Kidney (tissue), 14 donors: ENCODE measurements around the gene TFR2. TPM values are rescaled to one million over a fixed set of nuclear protein-coding genes. Genes with fewer than 3 reads are reported as not detected.

ENCODE experiments used
- DNase-seq, 5 donors: peaks; one replicate each; pipeline ENCODE4 v3.0.0-alpha.2; 2013 to 2020
- FAIRE-seq: peaks from 2 replicates; lab custom pipeline; 2012; peaks lifted over from hg19 to GRCh38; lab: Jason Lieb, UNC
- H3K27ac ChIP-seq, 2 donors: one replicate each; pipeline ENCODE4 v1.7.0; 2013; ENCODE audit warnings: low read depth in 2 of 2, low read length in 2 of 2, inconsistent platforms in 1 of 2
- H3K27me3 ChIP-seq: one replicate; pipeline ENCODE4 v1.7.1; 2013; ENCODE audit warnings: low read length, inconsistent platforms; ENCODE audit not compliant: control insufficient read depth, insufficient read depth
- H3K36me3 ChIP-seq, 3 donors: one replicate each; pipeline versions ENCODE4 v1.7.0 to v1.7.1; 2013; ENCODE audit warnings: low read length in 3 of 3, control low read depth in 1 of 3, inconsistent platforms in 1 of 3; ENCODE audit not compliant: insufficient read depth in 3 of 3, control insufficient read depth in 2 of 3
- H3K4me1 ChIP-seq, 3 donors: one replicate each; pipeline versions ENCODE4 v1.7.0 to v1.7.1; 2013; ENCODE audit warnings: low read length in 3 of 3, inconsistent platforms in 1 of 3, low read depth in 1 of 3; ENCODE audit not compliant: control insufficient read depth in 2 of 3, insufficient read depth in 2 of 3
- H3K4me3 ChIP-seq, 3 donors: one replicate each; pipeline versions ENCODE4 v1.7.0 to v1.8.1; 2013; ENCODE audit warnings: low read length in 3 of 3, control low read depth in 1 of 3, inconsistent platforms in 1 of 3
- H3K9ac ChIP-seq, 3 donors: one replicate each; pipeline versions ENCODE4 v1.7.0 to v1.7.1; 2013; ENCODE audit warnings: low read length in 3 of 3, control low read depth in 1 of 3, inconsistent platforms in 1 of 3
- H3K9me3 ChIP-seq, 3 donors: one replicate each; pipeline versions ENCODE4 v1.7.0 to v1.7.1; 2013; ENCODE audit warnings: low read length in 3 of 3, control low read depth in 1 of 3, inconsistent platforms in 1 of 3; ENCODE audit not compliant: control insufficient read depth in 2 of 3, insufficient read depth in 1 of 3
- CTCF ChIP-seq: IDR thresholded peaks from 3 replicates; pipeline ENCODE4 v1.5.1; 2012; ENCODE audit warnings: mild to moderate bottlenecking, moderate library complexity, borderline replicate concordance; ENCODE audit not compliant: insufficient read depth; ENCODE audit errors: extremely low read depth
- intact Hi-C: fragments of 100-400 bp; cut with DNase I; formaldehyde crosslinking; loops from one replicate; pipeline ENCODE4 v1.11.1; 2022
- polyA plus RNA-seq: library from polyadenylated mRNA; stranded (reverse); fragments of 350-450 nt; fragmentation: Illumina TruSeq; extraction: RNeasy Lipid Tissue Mini Kit (QIAGEN cat#74804); gene quantifications from one replicate; pipeline ENCODE4 v1.2.3, GENCODE V29; 2014; ENCODE audit warnings: low read depth, low replicate concordance; ENCODE audit not compliant: insufficient read depth
- total RNA-seq: library from RNA; stranded (reverse); fragmentation: NEBNext Ultra II Directional; extraction: Animal tissue kit (Norgen Biotek cat#: 25700); gene quantifications from one replicate; pipeline ENCODE4 v1.2.1, GENCODE V29; 2021
- donor health status: control.
- donor health status: control.
- donor health status: control.
- donor health status: control.
- donor health status: control.
- donor health status: DM: yes; HTN: yes; CAD: no.
- donor health status: Normal renal cell carcinoma (clear cell type).

Gene TFR2
- total and polyA plus RNA-seq, 2 donors from 2014 or later: 0.22 to 0.79 TPM

DNA sequence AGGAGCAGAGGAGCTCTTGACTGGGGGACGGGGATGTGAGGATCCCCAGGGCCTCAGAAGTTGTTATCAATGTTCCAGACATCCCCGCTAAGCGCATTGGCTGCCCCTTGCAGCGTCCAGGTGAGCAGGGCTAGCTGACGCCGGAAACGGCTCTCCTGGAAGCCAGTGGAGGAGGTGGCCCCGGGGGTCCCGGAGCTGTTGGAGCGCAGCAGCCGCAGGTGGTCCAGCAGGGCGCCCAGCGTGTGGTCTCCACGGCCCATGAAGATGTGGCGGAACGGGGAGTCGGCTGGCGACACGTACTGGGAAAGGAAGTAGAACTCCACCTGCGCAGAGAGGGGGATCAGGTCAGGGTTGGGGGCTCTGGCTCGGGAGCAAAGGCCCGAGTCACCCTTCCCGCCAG lies 20.5 kb downstream of the TFR2 start:
- no peak overlapping the region for H3K4me3 ChIP-seq
- no peak for TF ChIP-seq CTCF
- intact Hi-C loops: no loop called here
- no peaks in the 10 kb centered on the region for H3K9me3 ChIP-seq
- H3K27ac ChIP-seq: no peak overlapping the region
- FAIRE-seq (no peak), DNase-seq (no peak)
- no peaks in the 10 kb centered on the region for H3K36me3 ChIP-seq
- no peaks in the 10 kb centered on the region for H3K27me3 ChIP-seq
- H3K9ac ChIP-seq: no peak overlapping the region
- no peaks in the 10 kb centered on the region for H3K4me1 ChIP-seq

GRCh38 chr7:100620239-100620638 lies 21.1 kb downstream of the TFR2 start:
- DNase-seq: no peak
- intact Hi-C loops: no loop called here
- Histone ChIP-seq H3K9ac (no peak overlapping the region), H3K4me1 (no peaks in the 10 kb centered on the region), H3K9me3 (no peaks in the 10 kb centered on the region), H3K4me3 (no peak overlapping the region), H3K27ac (no peak overlapping the region), H3K27me3 (no peaks in the 10 kb centered on the region), H3K36me3 (no peaks in the 10 kb centered on the region)
- no peak for FAIRE-seq
- TF ChIP-seq CTCF: no peak

- Histone ChIP-seq H3K4me3 (no peak overlapping the region), H3K9me3 (no peaks in the 10 kb centered on the region), H3K9ac (no peak overlapping the region), H3K4me1 (peaks cover 0 to 8% (median 0%) of the 10 kb centered on the region in 3 donors), H3K36me3 (no peaks in the 10 kb centered on the region), H3K27ac (no peak overlapping the region), H3K27me3 (no peaks in the 10 kb centered on the region)
- no peak for FAIRE-seq
- intact Hi-C loops: no loop called here
- no peak for DNase-seq
- no peak for TF ChIP-seq CTCF
Measured at GRCh38 chr7:100614308-100614861, 27.0 kb downstream of the TFR2 start.
